ENCODE results near the gene SMCR8.
"Not testable (repeated sequence)": the region's sequence is repeated elsewhere in the genome, so short reads cannot be mapped to it uniquely, and the experiment has no call there.

SMCR8 gene

GRCh38 chr17:18327093-18327492 is 12.0 kb downstream of the SMCR8 start:
- Histone ChIP-seq H3K27ac (ENCODE audit: low read depth, low read length, severe bottlenecking) (no peak overlapping the region), H3K4me3 (ENCODE audit: extremely low read depth, insufficient read depth, low read length, poor library complexity, severe bottlenecking) (no peak overlapping the region), H3K9me3 (ENCODE audit: control insufficient read depth, low read length) (no peaks in the 10 kb centered on the region), H3K4me1 (ENCODE audit: control insufficient read depth, insufficient read depth, low read length, poor library complexity, severe bottlenecking) (no peaks in the 10 kb centered on the region), H3K36me3 (ENCODE audit: control insufficient read depth, insufficient read depth, low read length) (peaks cover 72% of the 10 kb centered on the region)
- WGBS, 2 experiments (ENCODE audit: insufficient coverage in 2 of 2), result 90 to 100% methylated on average over 2 of the region's 2 CpGs

GRCh38 chr17:18327556-18327955 is 12.5 kb downstream of the SMCR8 start:
- H3K9me3 ChIP-seq (ENCODE audit: control insufficient read depth, low read length), result no peaks in the 10 kb centered on the region
- H3K4me1 ChIP-seq (ENCODE audit: control insufficient read depth, insufficient read depth, low read length, poor library complexity, severe bottlenecking), result no peaks in the 10 kb centered on the region
- H3K4me3 ChIP-seq (ENCODE audit: extremely low read depth, insufficient read depth, low read length, poor library complexity, severe bottlenecking), result no peak overlapping the region
- H3K27ac ChIP-seq (ENCODE audit: low read depth, low read length, severe bottlenecking), result no peak overlapping the region
- peaks cover 72% of the 10 kb centered on the region for H3K36me3 ChIP-seq (ENCODE audit: control insufficient read depth, insufficient read depth, low read length)
- 93 to 99% methylated on average over 10 of the region's 10 CpGs for WGBS, 2 experiments (ENCODE audit: insufficient coverage in 2 of 2)

GRCh38 chr17:18328643-18329204 is 13.6 kb downstream of the SMCR8 start:
- no peak overlapping the region for H3K4me3 ChIP-seq (ENCODE audit: extremely low read depth, insufficient read depth, low read length, poor library complexity, severe bottlenecking)
- H3K4me1 ChIP-seq (ENCODE audit: control insufficient read depth, insufficient read depth, low read length, poor library complexity, severe bottlenecking), result no peaks in the 10 kb centered on the region
- H3K9me3 ChIP-seq (ENCODE audit: control insufficient read depth, low read length), result no peaks in the 10 kb centered on the region
- 92 to 97% methylated on average over 8 of the region's 9 CpGs for WGBS, 2 experiments (ENCODE audit: insufficient coverage in 2 of 2)
- H3K36me3 ChIP-seq (ENCODE audit: control insufficient read depth, insufficient read depth, low read length), result peaks cover 68% of the 10 kb centered on the region
- H3K27ac ChIP-seq (ENCODE audit: low read depth, low read length, severe bottlenecking), result no peak overlapping the region

GRCh38 chr17:18331879-18332278 is 16.8 kb downstream of the SMCR8 start:
- Histone ChIP-seq H3K36me3 (ENCODE audit: control insufficient read depth, insufficient read depth, low read length) (peaks cover 69% of the 10 kb centered on the region), H3K9me3 (ENCODE audit: control insufficient read depth, low read length) (no peaks in the 10 kb centered on the region), H3K4me1 (ENCODE audit: control insufficient read depth, insufficient read depth, low read length, poor library complexity, severe bottlenecking) (no peaks in the 10 kb centered on the region), H3K4me3 (ENCODE audit: extremely low read depth, insufficient read depth, low read length, poor library complexity, severe bottlenecking) (no peak overlapping the region), H3K27ac (ENCODE audit: low read depth, low read length, severe bottlenecking) (no peak overlapping the region)
- WGBS, 2 experiments (ENCODE audit: insufficient coverage in 2 of 2), result 93 to 94% methylated on average over 4 to 8 of the region's 9 CpGs

- Histone ChIP-seq H3K4me3 (ENCODE audit: extremely low read depth, insufficient read depth, low read length, poor library complexity, severe bottlenecking) (no peak overlapping the region), H3K27ac (ENCODE audit: low read depth, low read length, severe bottlenecking) (no peak overlapping the region), H3K4me1 (ENCODE audit: control insufficient read depth, insufficient read depth, low read length, poor library complexity, severe bottlenecking) (no peaks in the 10 kb centered on the region), H3K36me3 (ENCODE audit: control insufficient read depth, insufficient read depth, low read length) (peaks cover 63% of the 10 kb centered on the region), H3K9me3 (ENCODE audit: control insufficient read depth, low read length) (peaks cover 4% of the 10 kb centered on the region)
- WGBS, 2 experiments (ENCODE audit: insufficient coverage in 2 of 2), result 81% methylated on average over 2 of the region's 4 CpGs; no CpG with 5 or more reads in 1 of the 2 experiments
These were observed 17.9 kb downstream of the SMCR8 start for GRCh38 chr17:18332909-18333489.

- peaks cover 69% of the 10 kb centered on the region for H3K36me3 ChIP-seq (ENCODE audit: control insufficient read depth, insufficient read depth, low read length)
- not testable (repeated sequence) for H3K27ac ChIP-seq (ENCODE audit: low read depth, low read length, severe bottlenecking); H3K9me3 ChIP-seq (ENCODE audit: control insufficient read depth, low read length); H3K4me1 ChIP-seq (ENCODE audit: control insufficient read depth, insufficient read depth, low read length, poor library complexity, severe bottlenecking); H3K4me3 ChIP-seq (ENCODE audit: extremely low read depth, insufficient read depth, low read length, poor library complexity, severe bottlenecking)
- 96 to 100% methylated on average over 7 to 9 of the region's 25 CpGs for WGBS, 2 experiments (ENCODE audit: insufficient coverage in 2 of 2)
These were observed 23.1 kb downstream of the SMCR8 start for GRCh38 chr17:18338158-18338557.

- Histone ChIP-seq H3K4me1 (ENCODE audit: control insufficient read depth, insufficient read depth, low read length, poor library complexity, severe bottlenecking) (no peaks in the 10 kb centered on the region), H3K4me3 (ENCODE audit: extremely low read depth, insufficient read depth, low read length, poor library complexity, severe bottlenecking) (no peak overlapping the region), H3K9me3 (ENCODE audit: control insufficient read depth, low read length) (peaks cover 4% of the 10 kb centered on the region), H3K27ac (ENCODE audit: low read depth, low read length, severe bottlenecking) (no peak overlapping the region), H3K36me3 (ENCODE audit: control insufficient read depth, insufficient read depth, low read length) (peaks cover 76% of the 10 kb centered on the region)
- 92 to 96% methylated on average over 13 of the region's 13 CpGs for WGBS, 2 experiments (ENCODE audit: insufficient coverage in 2 of 2)
These were observed 24.8 kb downstream of the SMCR8 start for GRCh38 chr17:18339933-18340332.

GRCh38 chr17:18344021-18344420 is 28.9 kb downstream of the SMCR8 start:
- Histone ChIP-seq H3K4me3 (ENCODE audit: extremely low read depth, insufficient read depth, low read length, poor library complexity, severe bottlenecking) (no peak overlapping the region), H3K36me3 (ENCODE audit: control insufficient read depth, insufficient read depth, low read length) (peaks cover 87% of the 10 kb centered on the region), H3K27ac (ENCODE audit: low read depth, low read length, severe bottlenecking) (no peak overlapping the region), H3K4me1 (ENCODE audit: control insufficient read depth, insufficient read depth, low read length, poor library complexity, severe bottlenecking) (no peaks in the 10 kb centered on the region), H3K9me3 (ENCODE audit: control insufficient read depth, low read length) (no peaks in the 10 kb centered on the region)
- 96% methylated on average over 4 of the region's 5 CpGs for WGBS, 2 experiments (ENCODE audit: insufficient coverage in 2 of 2)

GRCh38 chr17:18353541-18353940 is 38.4 kb downstream of the SMCR8 start:
- Histone ChIP-seq H3K4me3 (ENCODE audit: extremely low read depth, insufficient read depth, low read length, poor library complexity, severe bottlenecking) (no peak overlapping the region), H3K36me3 (ENCODE audit: control insufficient read depth, insufficient read depth, low read length) (peaks cover 53% of the 10 kb centered on the region), H3K27ac (ENCODE audit: low read depth, low read length, severe bottlenecking) (no peak overlapping the region), H3K9me3 (ENCODE audit: control insufficient read depth, low read length) (no peaks in the 10 kb centered on the region), H3K4me1 (ENCODE audit: control insufficient read depth, insufficient read depth, low read length, poor library complexity, severe bottlenecking) (no peaks in the 10 kb centered on the region)
- WGBS, 2 experiments (ENCODE audit: insufficient coverage in 2 of 2), result 82 to 100% methylated on average over 3 to 4 of the region's 6 CpGs

GRCh38 chr17:18356624-18357023 is 41.5 kb downstream of the SMCR8 start:
- Histone ChIP-seq H3K9me3 (ENCODE audit: control insufficient read depth, low read length) (no peaks in the 10 kb centered on the region), H3K4me3 (ENCODE audit: extremely low read depth, insufficient read depth, low read length, poor library complexity, severe bottlenecking) (no peak overlapping the region), H3K27ac (ENCODE audit: low read depth, low read length, severe bottlenecking) (no peak overlapping the region), H3K4me1 (ENCODE audit: control insufficient read depth, insufficient read depth, low read length, poor library complexity, severe bottlenecking) (no peaks in the 10 kb centered on the region), H3K36me3 (ENCODE audit: control insufficient read depth, insufficient read depth, low read length) (peaks cover 50% of the 10 kb centered on the region)
- 92 to 95% methylated on average over 8 to 10 of the region's 10 CpGs for WGBS, 2 experiments (ENCODE audit: insufficient coverage in 2 of 2)

- 73 to 74% methylated on average over 4 to 6 of the region's 8 CpGs for WGBS, 2 experiments (ENCODE audit: insufficient coverage in 2 of 2)
- Histone ChIP-seq H3K4me3 (ENCODE audit: extremely low read depth, insufficient read depth, low read length, poor library complexity, severe bottlenecking) (no peak overlapping the region), H3K36me3 (ENCODE audit: control insufficient read depth, insufficient read depth, low read length) (peaks cover 27% of the 10 kb centered on the region), H3K27ac (ENCODE audit: low read depth, low read length, severe bottlenecking) (no peak overlapping the region), H3K9me3 (ENCODE audit: control insufficient read depth, low read length) (no peaks in the 10 kb centered on the region), H3K4me1 (ENCODE audit: control insufficient read depth, insufficient read depth, low read length, poor library complexity, severe bottlenecking) (peaks cover 3% of the 10 kb centered on the region)
These were observed 45.4 kb downstream of the SMCR8 start for GRCh38 chr17:18360518-18360917.
